Measurements from ENCODE around the gene MCTP2.

DNA sequence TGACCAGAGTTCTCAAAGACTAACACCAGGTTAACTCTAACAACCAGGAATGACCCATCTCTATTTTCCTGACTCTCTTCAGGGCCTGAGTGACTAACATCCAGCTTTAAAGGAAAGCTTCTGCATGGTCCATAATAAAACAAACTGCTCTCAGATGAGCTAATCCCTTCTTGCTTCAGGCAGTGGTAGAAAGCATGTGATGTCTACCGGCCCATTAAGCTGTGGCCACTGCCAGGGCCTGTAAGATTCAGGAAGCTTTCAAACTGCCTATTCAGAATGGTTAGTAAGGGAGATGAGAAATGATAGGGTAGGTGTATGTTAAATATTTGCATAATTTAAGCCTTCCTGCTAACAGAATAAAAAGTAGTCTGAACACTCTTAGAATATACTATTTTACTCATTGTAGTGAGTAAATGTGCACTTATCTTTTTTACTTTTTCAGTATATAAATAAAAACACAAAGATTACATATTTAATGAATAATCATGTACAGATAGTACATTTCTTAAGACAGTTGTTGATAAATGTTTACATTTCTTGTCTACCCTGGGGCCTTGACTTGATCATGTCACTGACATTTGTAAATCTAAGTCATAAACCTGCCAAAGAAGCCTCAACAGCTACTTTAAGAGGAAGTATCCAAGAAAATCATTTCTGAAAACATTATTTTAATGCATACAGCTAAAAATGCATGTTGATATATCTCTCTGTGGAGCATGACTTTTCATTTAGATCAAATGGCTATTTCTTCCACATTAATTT lies 222.0 kb downstream of the MCTP2 start:
- TF ChIP-seq, protein P1, sequence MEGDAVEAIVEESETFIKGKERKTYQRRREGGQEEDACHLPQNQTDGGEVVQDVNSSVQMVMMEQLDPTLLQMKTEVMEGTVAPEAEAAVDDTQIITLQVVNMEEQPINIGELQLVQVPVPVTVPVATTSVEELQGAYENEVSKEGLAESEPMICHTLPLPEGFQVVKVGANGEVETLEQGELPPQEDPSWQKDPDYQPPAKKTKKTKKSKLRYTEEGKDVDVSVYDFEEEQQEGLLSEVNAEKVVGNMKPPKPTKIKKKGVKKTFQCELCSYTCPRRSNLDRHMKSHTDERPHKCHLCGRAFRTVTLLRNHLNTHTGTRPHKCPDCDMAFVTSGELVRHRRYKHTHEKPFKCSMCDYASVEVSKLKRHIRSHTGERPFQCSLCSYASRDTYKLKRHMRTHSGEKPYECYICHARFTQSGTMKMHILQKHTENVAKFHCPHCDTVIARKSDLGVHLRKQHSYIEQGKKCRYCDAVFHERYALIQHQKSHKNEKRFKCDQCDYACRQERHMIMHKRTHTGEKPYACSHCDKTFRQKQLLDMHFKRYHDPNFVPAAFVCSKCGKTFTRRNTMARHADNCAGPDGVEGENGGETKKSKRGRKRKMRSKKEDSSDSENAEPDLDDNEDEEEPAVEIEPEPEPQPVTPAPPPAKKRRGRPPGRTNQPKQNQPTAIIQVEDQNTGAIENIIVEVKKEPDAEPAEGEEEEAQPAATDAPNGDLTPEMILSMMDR (IDR thresholded peaks at IDR 0.05 in 4 of 5, conservative IDR thresholded peaks at IDR 0.05 in 1 of 5): no peak
- no peak for TF ChIP-seq POLR2A (IDR thresholded peaks at IDR 0.05)

Data from gastrocnemius medialis (tissue), 4 donors.